Neuronal stem cell (in vitro differentiated cells): ENCODE results near the gene KCTD19. TPM values are rescaled to one million over a fixed set of nuclear protein-coding genes. Genes with fewer than 3 reads are reported as not detected.
"Not testable (repeated sequence)": the region's sequence is repeated elsewhere in the genome, so short reads cannot be mapped to it uniquely, and the experiment has no call there.

Source experiments
- DNase-seq: peaks from one replicate; pipeline ENCODE4 v3.0.0-alpha.2; 2013; ENCODE audit warnings: low spot score
- H2AFZ ChIP-seq: one replicate; pipeline ENCODE4 v1.6.1; 2013; ENCODE audit warnings: mild to moderate bottlenecking, low read length, inconsistent platforms
- H2AK5ac ChIP-seq: 2 replicates; pipeline ENCODE4 v1.6.1; 2013; ENCODE audit warnings: low read depth, mild to moderate bottlenecking, inconsistent platforms, low read length, moderate library complexity, mixed read lengths
- H2BK120ac ChIP-seq: 2 replicates; pipeline ENCODE4 v1.6.1; 2013; ENCODE audit warnings: low read depth, mild to moderate bottlenecking, inconsistent platforms, low read length, moderate library complexity, mixed read lengths
- H2BK12ac ChIP-seq: one replicate; pipeline ENCODE4 v1.6.1; 2013; ENCODE audit warnings: low read length, inconsistent platforms
- H2BK15ac ChIP-seq: 2 replicates; pipeline ENCODE4 v1.6.1; 2013; ENCODE audit warnings: mild to moderate bottlenecking, low read length, inconsistent platforms, mixed read lengths
- H2BK5ac ChIP-seq: one replicate; pipeline ENCODE4 v1.6.1; 2013; ENCODE audit warnings: inconsistent platforms, mild to moderate bottlenecking, low read length, moderate library complexity
- H3K14ac ChIP-seq: one replicate; pipeline ENCODE4 v1.6.1; 2013; ENCODE audit warnings: low read length, inconsistent platforms
- H3K18ac ChIP-seq: 2 replicates; pipeline ENCODE4 v1.6.1; 2013; ENCODE audit warnings: low read length, inconsistent platforms
- H3K23ac ChIP-seq: 2 replicates; pipeline ENCODE4 v1.6.1; 2013; ENCODE audit warnings: low read depth, mild to moderate bottlenecking, mixed read lengths, low read length, inconsistent platforms; ENCODE audit not compliant: poor library complexity
- H3K27ac ChIP-seq: replicated peaks from 3 replicates; pipeline ENCODE4 v1.5.1; 2013; ENCODE audit warnings: low read length, inconsistent platforms
- H3K27me3 ChIP-seq, 3 experiments: 2 replicates each; pipeline ENCODE4 v1.6.1; 2013; ENCODE audit warnings: low read length in 3 of 3, mild to moderate bottlenecking in 2 of 3, inconsistent platforms in 1 of 3, low read depth in 1 of 3, mixed read lengths in 1 of 3, moderate library complexity in 1 of 3; ENCODE audit not compliant: control insufficient read depth in 3 of 3, insufficient read depth in 3 of 3
- H3K36me3 ChIP-seq, 2 donors: replicated peaks in 1 of 2; 2 replicates each; pipeline ENCODE4 v1.6.1; 2013; ENCODE audit warnings: low read length in 2 of 2; ENCODE audit not compliant: control insufficient read depth in 2 of 2, insufficient read depth in 2 of 2
- H3K4ac ChIP-seq: 2 replicates; pipeline ENCODE4 v1.6.1; 2013; ENCODE audit warnings: inconsistent platforms, mild to moderate bottlenecking, low read length, moderate library complexity
- H3K4me1 ChIP-seq, 2 donors: 1 replicate in 1 of 2; 2 replicates in 1 of 2; pipeline ENCODE4 v1.6.1; 2013; ENCODE audit warnings: low read length in 2 of 2, low read depth in 1 of 2; ENCODE audit not compliant: control insufficient read depth in 2 of 2, insufficient read depth in 1 of 2
- H3K4me2 ChIP-seq: one replicate; pipeline ENCODE4 v1.6.1; 2013; ENCODE audit warnings: mild to moderate bottlenecking, low read length, inconsistent platforms; ENCODE audit not compliant: insufficient read depth, poor library complexity, severe bottlenecking
- H3K4me3 ChIP-seq, 2 donors: 2 replicates each; pipeline ENCODE4 v1.5.1; 2013; ENCODE audit warnings: low read length in 2 of 2, mild to moderate bottlenecking in 2 of 2, inconsistent platforms in 1 of 2, moderate library complexity in 1 of 2
- H3K79me1 ChIP-seq: one replicate; pipeline ENCODE4 v1.6.1; 2013; ENCODE audit warnings: low read depth, mild to moderate bottlenecking, inconsistent platforms, low read length, moderate library complexity
- H3K9ac ChIP-seq: one replicate; pipeline ENCODE4 v1.6.1; 2013; ENCODE audit warnings: mild to moderate bottlenecking, low read depth, low read length, inconsistent platforms; ENCODE audit not compliant: poor library complexity
- H3K9me3 ChIP-seq, 2 donors: replicated peaks in 1 of 2; 2 replicates each; pipeline versions ENCODE3 to v1.6.1; 2013; ENCODE audit warnings: low read length in 2 of 2, mild to moderate bottlenecking in 2 of 2, inconsistent platforms in 1 of 2, low read depth in 1 of 2, mixed read lengths in 1 of 2, moderate library complexity in 1 of 2; ENCODE audit not compliant: control insufficient read depth in 2 of 2, insufficient read depth in 1 of 2
- H4K8ac ChIP-seq: one replicate; pipeline ENCODE4 v1.6.1; 2013; ENCODE audit warnings: low read depth, mild to moderate bottlenecking, inconsistent platforms, low read length, moderate library complexity
- H4K91ac ChIP-seq: one replicate; pipeline ENCODE4 v1.6.1; 2013; ENCODE audit warnings: low read length, low read depth, mild to moderate bottlenecking, inconsistent platforms; ENCODE audit not compliant: poor library complexity
- WGBS, 2 donors: extraction: QIAGEN DNeasy Blood & Tissue Kit; methylation state at CpG; one replicate each; pipeline ENCODE4 v1.1.7; 2013; ENCODE audit warnings: missing lambda C conversion rate in 2 of 2, mixed read lengths in 1 of 2; ENCODE audit not compliant: insufficient read length in 2 of 2, insufficient replicate concordance in 1 of 2; ENCODE audit errors: extremely low coverage in 2 of 2; 5-methylcytosine and 5-hydroxymethylcytosine counted together
- polyA plus RNA-seq, 2 experiments: library from polyadenylated mRNA; stranded (reverse); fragments of 200-250 nt; gene quantifications; one replicate each; pipeline ENCODE4 v1.2.3, GENCODE V29; 2013

Gene KCTD19
- polyA plus RNA-seq (2013, experiment 1 of 2): 1.4 TPM
- polyA plus RNA-seq (2013, experiment 2 of 2): 1.3 TPM

- H3K4ac ChIP-seq: no peak within 1 kb of the TSS
- H2AFZ ChIP-seq: peak within 1 kb of the TSS; percentile 99
- peak within 1 kb of the TSS; percentile 93 for H3K4me2 ChIP-seq
- H2BK5ac ChIP-seq: peak within 1 kb of the TSS; percentile 82
- H3K4me1 ChIP-seq: peaks cover 0 to 1% of the 10 kb centered on the region in 2 donors
- H3K27ac ChIP-seq: no peak within 1 kb of the TSS
- peak within 1 kb of the TSS; percentile 43 for H3K23ac ChIP-seq
- H3K36me3 ChIP-seq: no peaks in the 10 kb centered on the region
- H4K8ac ChIP-seq: peak within 1 kb of the TSS; percentile 72
- H3K79me1 ChIP-seq: no peaks in the 10 kb centered on the region
- H4K91ac ChIP-seq: no peak within 1 kb of the TSS
- H2BK15ac ChIP-seq: peak within 1 kb of the TSS; percentile 21
- peaks cover 0 to 10% (median 10%) of the 10 kb centered on the region in 3 experiments for H3K27me3 ChIP-seq
- peak within 1 kb of the TSS; percentile 95 for H3K18ac ChIP-seq
- peak within 1 kb of the TSS; percentile 98 for H3K14ac ChIP-seq
- peak; percentile 85 for DNase-seq
- no CpG with 5 or more reads among the region's 61 CpGs for WGBS, 2 donors
- peak within 1 kb of the TSS; percentile 47 to 73 for H3K4me3 ChIP-seq
- no peaks in the 10 kb centered on the region for H3K9me3 ChIP-seq
- no peak within 1 kb of the TSS for H2BK120ac ChIP-seq
- no peak within 1 kb of the TSS for H2BK12ac ChIP-seq
- H3K9ac ChIP-seq: peak within 1 kb of the TSS; percentile 84
- no peak within 1 kb of the TSS for H2AK5ac ChIP-seq
These were observed at the start of gene KCTD19, which contains the start of gene LRRC36 for GRCh38 chr16:67326472-67327309. Gene KCTD19 (minus strand): TSS chr16:67326741. CDS start chr16:67326707, 34 bp downstream. Gene LRRC36 (plus strand): TSS chr16:67326815. CDS start chr16:67326863, 48 bp downstream.

- not testable (repeated sequence) for H3K4ac ChIP-seq, H3K79me1 ChIP-seq, H2BK15ac ChIP-seq, H3K23ac ChIP-seq, H3K9ac ChIP-seq, H2AFZ ChIP-seq, H4K91ac ChIP-seq, H2BK120ac ChIP-seq, DNase-seq, H3K14ac ChIP-seq, H2BK5ac ChIP-seq, H3K9me3 ChIP-seq, H3K4me3 ChIP-seq, H3K36me3 ChIP-seq, H2BK12ac ChIP-seq, H4K8ac ChIP-seq, H3K27ac ChIP-seq, H3K4me2 ChIP-seq, H2AK5ac ChIP-seq, H3K4me1 ChIP-seq, H3K18ac ChIP-seq
- no CpG with 5 or more reads among the region's 11 CpGs for WGBS, 2 donors
- peaks cover 0 to 24% (median 0%) of the 10 kb centered on the region in 3 experiments for H3K27me3 ChIP-seq
These were observed 49.5 kb upstream of the KCTD19 start for GRCh38 chr16:67376012-67376411.

- Histone ChIP-seq H3K18ac (no peak overlapping the region), H2BK15ac (no peak overlapping the region), H2BK120ac (no peak overlapping the region), H3K79me1 (no peaks in the 10 kb centered on the region), H2BK5ac (no peak overlapping the region), H3K36me3 (no peaks in the 10 kb centered on the region), H3K27ac (no peak overlapping the region), H3K9me3 (no peaks in the 10 kb centered on the region), H3K4me1 (no peaks in the 10 kb centered on the region), H3K4ac (no peak overlapping the region), H2AK5ac (no peak overlapping the region), H4K8ac (no peak overlapping the region), H3K9ac (no peak overlapping the region), H4K91ac (no peak overlapping the region), H2AFZ (no peak overlapping the region), H3K27me3 (peaks cover 0 to 25% (median 2%) of the 10 kb centered on the region in 3 experiments), H3K4me3 (no peak overlapping the region), H3K4me2 (no peak overlapping the region), H3K23ac (no peak overlapping the region), H3K14ac (no peak overlapping the region), H2BK12ac (no peak overlapping the region)
- no peak for DNase-seq
These were observed 46.1 kb upstream of the KCTD19 start for GRCh38 chr16:67372664-67373063.

GRCh38 chr16:67370661-67371060 is 44.1 kb upstream of the KCTD19 start:
- no peak overlapping the region for H2BK15ac ChIP-seq
- H3K18ac ChIP-seq: no peak overlapping the region
- H3K27ac ChIP-seq: no peak overlapping the region
- H3K14ac ChIP-seq: no peak overlapping the region
- H2AK5ac ChIP-seq: no peak overlapping the region
- no peak overlapping the region for H3K23ac ChIP-seq
- H3K4ac ChIP-seq: no peak overlapping the region
- H2AFZ ChIP-seq: no peak overlapping the region
- H3K4me1 ChIP-seq: no peaks in the 10 kb centered on the region
- H4K91ac ChIP-seq: no peak overlapping the region
- no peak overlapping the region for H3K4me3 ChIP-seq
- no peak overlapping the region for H2BK12ac ChIP-seq
- peaks cover 0 to 23% (median 2%) of the 10 kb centered on the region in 3 experiments for H3K27me3 ChIP-seq
- H3K9me3 ChIP-seq: no peaks in the 10 kb centered on the region
- H2BK120ac ChIP-seq: no peak overlapping the region
- no peaks in the 10 kb centered on the region for H3K36me3 ChIP-seq
- H3K4me2 ChIP-seq: no peak overlapping the region
- H3K9ac ChIP-seq: no peak overlapping the region
- no peak overlapping the region for H2BK5ac ChIP-seq
- no peaks in the 10 kb centered on the region for H3K79me1 ChIP-seq
- no peak overlapping the region for H4K8ac ChIP-seq
- DNase-seq: no peak
- no CpG with 5 or more reads among the region's 4 CpGs for WGBS, 2 donors
